GM12878 (cell line): ENCODE results near the gene CDCA8. TPM values are rescaled to one million over a fixed set of nuclear protein-coding genes. Genes with fewer than 3 reads are reported as not detected.
A peak's percentile ranks its signal among the peaks of the same experiment; 100 is the strongest.
"Not testable (repeated sequence)": the region's sequence is repeated elsewhere in the genome, so short reads cannot be mapped to it uniquely, and the experiment has no call there.

ENCODE experiments used
- ATAC-seq: fragments of 200-7000 bp; cut with Tn5 transposase; 3 replicates; pipeline ENCODE4 v1.9.1; 2020; ENCODE audit warnings: mild to moderate bottlenecking, moderate library complexity
- BruUV-seq: library from RNA; stranded (reverse); fragments of 400-500 nt; replicated peaks from 2 replicates; lab custom pipeline; 2021; lab: Mats Ljungman, UMichigan
- CTCF ChIA-PET: fragments of 300-600 bp; sonication (Branson Sonifier 250); formaldehyde crosslinking; extraction: SDS; loops from one replicate; lab custom pipeline; 2021; ENCODE audit warnings: inconsistent platforms; lab: Yijun Ruan, JAX
- POLR2A ChIA-PET: fragments of 350-600 bp; formaldehyde crosslinking; extraction: SDS; loops from one replicate; lab custom pipeline; 2021; ENCODE audit warnings: inconsistent platforms; lab: Charles Lee
- RAD21 ChIA-PET: fragments of 300-600 bp; sonication (Branson Sonifier 250); formaldehyde crosslinking; loops from one replicate; lab custom pipeline; 2023; ENCODE audit warnings: antibody characterized with exemption; ENCODE audit not compliant: unreplicated experiment; lab: Charles Lee
- SMC1A ChIA-PET: fragments of 300-600 bp; sonication (Branson Sonifier 250); formaldehyde crosslinking; loops from one replicate; lab custom pipeline; 2023; ENCODE audit not compliant: unreplicated experiment, uncharacterized antibody; lab: Charles Lee
- DNase-seq: peaks from one replicate; pipeline ENCODE4 v3.0.0-alpha.2; 2011; ENCODE audit warnings: low read depth, low spot score
- FAIRE-seq: peaks from 3 replicates; lab custom pipeline; 2011; peaks lifted over from hg19 to GRCh38; lab: Jason Lieb, UNC
- H2AFZ ChIP-seq: 2 replicates; pipeline ENCODE4 v1.6.0; 2011; ENCODE audit warnings: low read depth, low read length, control low read depth; ENCODE audit not compliant: control insufficient read depth
- H3K27ac ChIP-seq: 2 replicates; pipeline ENCODE4 v1.5.1; 2011; ENCODE audit warnings: control low read depth; ENCODE audit not compliant: control insufficient read depth, insufficient read depth
- H3K27me3 ChIP-seq, 2 experiments: replicated peaks in 1 of 2; 2 replicates each; pipeline versions ENCODE4 v1.6.0 to v1.6.1; 2011; ENCODE audit warnings: low read length in 1 of 2; ENCODE audit not compliant: control insufficient read depth in 2 of 2, insufficient read depth in 2 of 2
- H3K36me3 ChIP-seq, 2 experiments: 2 replicates each; pipeline ENCODE4 v1.5.1; 2011; ENCODE audit warnings: low read length in 1 of 2; ENCODE audit not compliant: control insufficient read depth in 2 of 2, insufficient read depth in 2 of 2
- H3K4me1 ChIP-seq: 2 replicates; pipeline ENCODE4 v1.6.1; 2011; ENCODE audit warnings: mild to moderate bottlenecking, low read length, moderate library complexity, mixed read lengths; ENCODE audit not compliant: control insufficient read depth, insufficient read depth
- H3K4me2 ChIP-seq: 2 replicates; pipeline ENCODE4 v1.6.0; 2011; ENCODE audit warnings: control low read depth; ENCODE audit not compliant: control insufficient read depth, insufficient read depth
- H3K4me3 ChIP-seq: fragments of 200-600 bp; sonication (generic); 2 replicates; pipeline ENCODE4 v1.5.1; 2016
- H3K79me2 ChIP-seq: 2 replicates; pipeline ENCODE4 v1.6.0; 2011; ENCODE audit warnings: low read length; ENCODE audit not compliant: control insufficient read depth, insufficient read depth
- H3K9ac ChIP-seq: 2 replicates; pipeline ENCODE4 v1.8.0; 2011; ENCODE audit warnings: low read length, control low read depth, mixed read lengths; ENCODE audit not compliant: control insufficient read depth, insufficient read depth
- H3K9me3 ChIP-seq: replicated peaks from 3 replicates; pipeline ENCODE4 v1.5.1; 2011; ENCODE audit warnings: mild to moderate bottlenecking, low read length; ENCODE audit not compliant: control insufficient read depth, insufficient read depth
- H4K20me1 ChIP-seq: 2 replicates; pipeline ENCODE4 v1.6.0; 2011; ENCODE audit not compliant: control insufficient read depth, insufficient read depth
- RCOR1 ChIP-seq: conservative IDR thresholded peaks from 2 replicates; pipeline ENCODE4 v1.6.1; 2012; ENCODE audit warnings: low read depth, low read length, improper control_type of control experiment
- WGBS: methylation state at CpG from one replicate; pipeline ENCODE4 v1.1.6; 2016; ENCODE audit warnings: low lambda C conversion rate; ENCODE audit not compliant: insufficient replicate concordance, insufficient coverage; ENCODE audit errors: missing lambda C conversion rate; 5-methylcytosine and 5-hydroxymethylcytosine counted together
- in situ Hi-C: fragments of 300-500 bp; cut with MboI; formaldehyde crosslinking; loops from 9 replicates; pipeline ENCODE4 v1.14.3; 2018; ENCODE audit warnings: mixed read lengths
- intact Hi-C: fragments of 100-400 bp; cut with micrococcal nuclease; formaldehyde crosslinking; loops from one replicate; pipeline ENCODE4 v1.14.2; 2022; ENCODE audit not compliant: unreplicated experiment
- polyA plus RNA-seq, 11 experiments: library from polyadenylated mRNA; depleted of rRNA in 4 of 11; unstranded in 6 of 11; stranded (reverse) in 5 of 11; fragments of >200 nt; fragmentation: Nextera tagmentation in 4 of 11; fragmentation: Illumina TruSeq in 1 of 11; extraction: Ambion mirVana in 4 of 11; extraction: Trizol in 1 of 11; gene quantifications; 1 replicate in 1 of 11; 2 replicates in 10 of 11; pipeline versions ENCODE4 v1.2.1 to v1.2.3, GENCODE V29; 2011 to 2016; ENCODE audit warnings: inconsistent platforms in 2 of 11, missing spikeins in 2 of 11, low read depth in 1 of 11
- total RNA-seq, 4 experiments: library from RNA; depleted of rRNA in 3 of 4; stranded (reverse); fragments of >200 nt in 3 of 4; fragmentation: Illumina TruSeq in 1 of 4; extraction: Trizol in 1 of 4; gene quantifications; 2 replicates each; pipeline versions ENCODE4 v1.2.1 to v1.2.3, GENCODE V29; 2013 to 2021

Gene CDCA8
- total and polyA plus RNA-seq, 10 of the 15 experiments (the other 5 are each of a cell fraction or from before 2014, with no cell fraction given), result 21.3 to 98.1 (median 61.4) TPM

DNA sequence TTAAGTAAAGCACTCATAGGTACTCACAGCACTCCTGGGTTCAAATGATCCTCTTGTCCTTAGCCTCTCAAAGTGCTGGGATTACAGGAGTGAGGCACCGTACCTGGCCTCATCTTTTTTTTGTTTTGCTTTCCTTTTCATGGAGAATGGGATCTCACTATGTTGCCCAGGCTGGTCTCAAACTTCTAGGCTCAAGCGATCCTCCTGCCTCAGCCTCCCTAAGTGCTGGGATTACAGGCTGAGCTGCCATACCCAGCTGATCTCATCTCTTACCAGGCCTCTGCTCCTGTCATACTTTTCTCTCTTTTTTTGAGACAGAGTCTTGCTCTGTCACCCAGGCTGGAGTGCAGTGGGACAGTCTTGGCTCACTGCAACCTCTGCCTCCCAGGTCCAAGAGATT is 4.6 kb upstream of the CDCA8 start:
- H3K4me2 ChIP-seq, FAIRE-seq, in situ Hi-C loops, ATAC-seq, H3K4me1 ChIP-seq, RAD21 ChIA-PET, DNase-seq, H3K9ac ChIP-seq, H2AFZ ChIP-seq, H3K27ac ChIP-seq, H4K20me1 ChIP-seq, H3K9me3 ChIP-seq, POLR2A ChIA-PET, H3K4me3 ChIP-seq, intact Hi-C loops, BruUV-seq, H3K27me3 ChIP-seq: not testable (repeated sequence)
- Histone ChIP-seq H3K36me3 (peaks cover 1 to 19% of the 10 kb centered on the region in 2 experiments), H3K79me2 (peaks cover 29% of the 10 kb centered on the region)
- SMC1A ChIA-PET, result interaction anchor here (1.3 kb wide), 1 partner anchor 85 kb away, joined by 3 read pairs; no protein-coding TSS in a partner anchor
- CTCF ChIA-PET, result interaction anchor here (21.1 kb wide), 1 partner anchor 86 kb away, joined by 521 read pairs; the partner anchor contains the start of gene GNL2
- 97% methylated on average over 2 of the region's 2 CpGs for WGBS

DNA sequence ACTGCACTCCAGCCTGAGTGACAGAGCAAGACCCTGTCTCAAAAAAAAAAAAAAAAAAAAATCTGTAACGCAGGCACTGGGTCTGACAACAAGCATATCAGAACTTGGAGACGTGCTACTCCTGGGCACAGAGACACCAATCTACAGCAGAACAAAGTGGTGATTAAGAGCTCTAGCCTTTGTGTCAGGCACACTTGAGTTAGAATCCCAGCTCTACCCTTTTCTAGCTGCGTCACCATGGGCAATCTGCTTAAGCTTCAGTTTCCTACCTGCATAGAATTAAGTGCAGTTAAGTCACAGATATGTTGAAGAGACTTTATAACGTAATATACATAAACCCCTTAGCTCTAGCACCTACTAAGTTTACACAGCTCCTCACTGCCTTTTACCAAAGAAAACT is 3.4 kb upstream of the CDCA8 start:
- Histone ChIP-seq H3K4me2 (peak overlapping the region; percentile 97), H3K4me1 (peaks cover 8% of the 10 kb centered on the region), H3K79me2 (peaks cover 39% of the 10 kb centered on the region), H4K20me1 (no peaks in the 10 kb centered on the region), H3K27me3 (no peaks in the 10 kb centered on the region), H3K36me3 (peaks cover 0 to 12% of the 10 kb centered on the region in 2 experiments; a peak in 3 of 4 replicates), H3K4me3 (peak overlapping the region; percentile 84), H3K27ac (no peak overlapping the region; the same call in 1 of the 2 replicates), H2AFZ (no peak overlapping the region), H3K9ac (peak overlapping the region; percentile 89), H3K9me3 (no peaks in the 10 kb centered on the region)
- FAIRE-seq (no peak), DNase-seq (no peak), ATAC-seq (no peak)
- BruUV-seq, result no TSS peak
- 97% methylated on average over 4 of the region's 4 CpGs for WGBS
- intact Hi-C loops (no loop called here), in situ Hi-C loops (no loop called here)
- POLR2A ChIA-PET, result interaction anchor here (0.6 to 1.4 kb wide), 7 partner anchors 11 to 214 kb away, joined by 3 to 11 read pairs (median 4); partner anchors contain the start of genes C1orf122, YRDC and ZC3H12A
- RAD21 ChIA-PET, result interaction anchor here (0.6 to 3.5 kb wide), 10 partner anchors 13 to 227 kb away, joined by 3 to 17 read pairs (median 3); partner anchors contain the start of genes MTF1 and SNIP1
- CTCF ChIA-PET, result interaction anchor here (0.6 to 21.1 kb wide), 7 partner anchors 8 to 233 kb away, joined by 3 to 521 read pairs (median 3); partner anchors contain the start of genes GNL2 and MTF1
- SMC1A ChIA-PET, result interaction anchor here (0.6 to 2.4 kb wide), 10 partner anchors 8 to 1089 kb away, joined by 3 to 9 read pairs (median 3); partner anchors contain the start of genes EPHA10 and GNL2
- no peak for TF ChIP-seq RCOR1
